ENCODE results near the gene TRPM1. TPM values are rescaled to one million over a fixed set of nuclear protein-coding genes. Genes with fewer than 3 reads are reported as not detected.

The TRPM1 gene
- total RNA-seq, 1 donor from 2014 or later: not detected

GRCh38 chr15:30956216-30957124 is 145.1 kb downstream of the TRPM1 start:
- Mint-ChIP-seq H3K4me1 (ENCODE audit: low read depth) (peaks cover 20% of the 10 kb centered on the region), H3K9me3 (no peaks in the 10 kb centered on the region), H3K4me3 (no peak overlapping the region), H3K36me3 (ENCODE audit: low read depth) (peaks cover 45% of the 10 kb centered on the region), H3K27ac (peak overlapping the region; percentile 26), H3K27me3 (ENCODE audit: insufficient read depth) (no peaks in the 10 kb centered on the region)
- DNase-seq (ENCODE audit: low spot score): no peak
- intact Hi-C loops (cut with micrococcal nuclease): no loop called here

- Mint-ChIP-seq H3K9me3 (no peaks in the 10 kb centered on the region), H3K4me1 (ENCODE audit: low read depth) (peaks cover 20% of the 10 kb centered on the region), H3K27ac (no peak overlapping the region), H3K4me3 (no peak overlapping the region), H3K36me3 (ENCODE audit: low read depth) (peaks cover 45% of the 10 kb centered on the region), H3K27me3 (ENCODE audit: insufficient read depth) (no peaks in the 10 kb centered on the region)
- DNase-seq (ENCODE audit: low spot score): no peak
- intact Hi-C loops (cut with micrococcal nuclease): no loop called here
These were observed 146.9 kb downstream of the TRPM1 start for GRCh38 chr15:30954674-30955073.

GRCh38 chr15:30953731-30954378 is 147.7 kb downstream of the TRPM1 start:
- Mint-ChIP-seq H3K36me3 (ENCODE audit: low read depth) (peaks cover 49% of the 10 kb centered on the region), H3K4me1 (ENCODE audit: low read depth) (peaks cover 20% of the 10 kb centered on the region), H3K4me3 (no peak overlapping the region), H3K27me3 (ENCODE audit: insufficient read depth) (no peaks in the 10 kb centered on the region), H3K27ac (peak overlapping the region; percentile 29), H3K9me3 (peaks cover 4% of the 10 kb centered on the region)
- intact Hi-C loops (cut with micrococcal nuclease): no loop called here
- no peak for DNase-seq (ENCODE audit: low spot score)

- H3K27me3 Mint-ChIP-seq (ENCODE audit: insufficient read depth): no peaks in the 10 kb centered on the region
- no peak overlapping the region for H3K4me3 Mint-ChIP-seq
- peaks cover 53% of the 10 kb centered on the region for H3K36me3 Mint-ChIP-seq (ENCODE audit: low read depth)
- H3K9me3 Mint-ChIP-seq: peaks cover 4% of the 10 kb centered on the region
- DNase-seq (ENCODE audit: low spot score): no peak
- no peak overlapping the region for H3K27ac Mint-ChIP-seq
- peaks cover 20% of the 10 kb centered on the region for H3K4me1 Mint-ChIP-seq (ENCODE audit: low read depth)
- intact Hi-C loops (cut with micrococcal nuclease): no loop called here
These were observed 148.3 kb downstream of the TRPM1 start for GRCh38 chr15:30953183-30953582.

Other genes starting within 250 kb of the TRPM1 start
- gene FAN1, start 197.8 kb downstream of the TRPM1 start, total RNA-seq: 26.5 and 27.7 TPM in 2 replicates
- gene MTMR10, start 110.1 kb downstream of the TRPM1 start, total RNA-seq: 11.8 and 13.4 TPM in 2 replicates
- 129 and 137 TPM in 2 replicates for gene KLF13, start 225.1 kb upstream of the TRPM1 start, total RNA-seq